Measurements from ENCODE around the gene MPDU1.

GRCh38 chr17:7633093-7633492 lies 49.4 kb downstream of the MPDU1 start:
- TF ChIP-seq ZNF350 (CRISPR knock-in tag; IDR thresholded peaks at IDR 0.05; ENCODE audit: borderline replicate concordance, low read depth) (no peak), KLF6 (CRISPR knock-in tag; IDR thresholded peaks at IDR 0.05) (no peak), KMT2A (CRISPR knock-in tag; IDR thresholded peaks at IDR 0.05) (no peak), ZNF225 (CRISPR knock-in tag; IDR thresholded peaks at IDR 0.05) (no peak), HDAC6 (IDR thresholded peaks at IDR 0.05; ENCODE audit: low read depth, low read length) (no peak), CTCF (CRISPR knock-in tag; IDR thresholded peaks at IDR 0.05) (peak; percentile 39), MAFK (conservative IDR thresholded peaks at IDR 0.05 in 1 of 2, IDR thresholded peaks at IDR 0.05 in 1 of 2; ENCODE audit: low read length in 2 of 2) (no peak)

Measured in HepG2 (cell line).